H1 (cell line): ENCODE measurements around the gene SPEF1. TPM values are rescaled to one million over a fixed set of nuclear protein-coding genes. Genes with fewer than 3 reads are reported as not detected.

Experiments
- CTCF ChIA-PET: fragments of 300-600 bp; sonication (Branson Sonifier 250); formaldehyde crosslinking; loops from one replicate; lab custom pipeline; 2021; ENCODE audit not compliant: partially characterized antibody; lab: Charles Lee
- POLR2A ChIA-PET: fragments of 300-600 bp; sonication (Branson Sonifier 250); formaldehyde crosslinking; loops from one replicate; lab custom pipeline; 2021; ENCODE audit warnings: inconsistent platforms; ENCODE audit not compliant: partially characterized antibody; lab: Charles Lee
- DNase-seq, 2 experiments: peaks; one replicate each; pipeline versions ENCODE4 v3.0.0 to v3.0.0-alpha.2; 2010 to 2022; ENCODE audit warnings: low spot score in 2 of 2, low read depth in 1 of 2, mixed read lengths in 1 of 2
- FAIRE-seq: peaks from 2 replicates; lab custom pipeline; 2011; peaks lifted over from hg19 to GRCh38; lab: Jason Lieb, UNC
- H2AFZ ChIP-seq: 2 replicates; pipeline ENCODE4 v1.8.1; 2012; ENCODE audit warnings: low read length, inconsistent platforms
- H2AK5ac ChIP-seq: 2 replicates; pipeline ENCODE4 v1.6.1; 2013; ENCODE audit warnings: low read depth, low read length
- H2BK120ac ChIP-seq: replicated peaks from 2 replicates; pipeline ENCODE3; 2013; ENCODE audit warnings: low read depth, low read length, inconsistent platforms
- H2BK12ac ChIP-seq: 2 replicates; pipeline ENCODE4 v1.6.1; 2013; ENCODE audit warnings: low read depth, low read length
- H2BK15ac ChIP-seq: 2 replicates; pipeline ENCODE4 v1.6.1; 2013; ENCODE audit warnings: low read length
- H2BK20ac ChIP-seq: 2 replicates; pipeline ENCODE4 v1.6.1; 2013; ENCODE audit warnings: low read length
- H2BK5ac ChIP-seq: 2 replicates; pipeline ENCODE4 v1.6.1; 2013; ENCODE audit warnings: low read depth, low read length
- H3K14ac ChIP-seq: 2 replicates; pipeline ENCODE4 v1.6.1; 2013; ENCODE audit warnings: inconsistent platforms; ENCODE audit not compliant: insufficient read length
- H3K18ac ChIP-seq: 2 replicates; pipeline ENCODE4 v1.6.1; 2013; ENCODE audit warnings: low read length; ENCODE audit errors: extremely low read depth
- H3K23ac ChIP-seq: 2 replicates; pipeline ENCODE4 v1.6.1; 2013; ENCODE audit warnings: inconsistent platforms; ENCODE audit not compliant: insufficient read length
- H3K23me2 ChIP-seq: 2 replicates; pipeline ENCODE4 v1.6.1; 2013; ENCODE audit warnings: low read depth, low read length
- H3K27ac ChIP-seq: 2 replicates; pipeline ENCODE4 v1.6.1; 2011; ENCODE audit warnings: low read depth, low read length, inconsistent platforms
- H3K27me3 ChIP-seq, 4 experiments: replicated peaks in 1 of 4; 1 replicate in 1 of 4; 2 replicates in 3 of 4; pipeline versions ENCODE4 v1.6.1 to v1.8.1; 2011 to 2013; ENCODE audit warnings: low read length in 3 of 4, mild to moderate bottlenecking in 3 of 4, inconsistent platforms in 2 of 4, mixed read lengths in 2 of 4, moderate library complexity in 1 of 4; ENCODE audit not compliant: control insufficient read depth in 3 of 4, insufficient read depth in 3 of 4; ENCODE audit errors: extremely low read depth in 1 of 4
- H3K36me3 ChIP-seq, 4 experiments: 2 replicates each; pipeline versions ENCODE4 v1.6.1 to v1.8.1; 2011 to 2013; ENCODE audit warnings: mild to moderate bottlenecking in 4 of 4, low read length in 3 of 4, moderate library complexity in 2 of 4, control low read depth in 1 of 4, inconsistent platforms in 1 of 4; ENCODE audit not compliant: insufficient read depth in 4 of 4, control insufficient read depth in 2 of 4
- H3K4ac ChIP-seq: replicated peaks from 2 replicates; pipeline ENCODE3; 2013; ENCODE audit warnings: low read length, low read depth, mixed read lengths, inconsistent platforms; ENCODE audit not compliant: insufficient read length
- H3K4me1 ChIP-seq, 4 experiments: replicated peaks in 1 of 4; 1 replicate in 1 of 4; 2 replicates in 3 of 4; pipeline versions ENCODE4 v1.6.1 to v1.8.1; 2011 to 2013; ENCODE audit warnings: low read length in 3 of 4, inconsistent platforms in 2 of 4, mixed read lengths in 1 of 4; ENCODE audit not compliant: insufficient read depth in 4 of 4, control insufficient read depth in 3 of 4
- H3K4me2 ChIP-seq, 2 experiments: 2 replicates each; pipeline versions ENCODE4 v1.6.1 to v1.8.1; 2011 to 2013; ENCODE audit warnings: low read depth in 2 of 2, low read length in 2 of 2, control low read depth in 1 of 2, inconsistent platforms in 1 of 2, mild to moderate bottlenecking in 1 of 2; ENCODE audit not compliant: insufficient read depth in 1 of 2
- H3K4me3 ChIP-seq, 4 experiments: fragments of 200-600, 300-600 bp in 1 of 4; sonication (generic), shearing (Covaris generic), sonication (Bioruptor Twin) in 1 of 4; 2 replicates each; pipeline versions ENCODE4 v1.5.1 to v1.8.1; 2011 to 2016; ENCODE audit warnings: low read length in 4 of 4, low read depth in 3 of 4, control low read depth in 2 of 4, inconsistent platforms in 2 of 4, mild to moderate bottlenecking in 2 of 4, mixed read lengths in 1 of 4, moderate library complexity in 1 of 4; ENCODE audit not compliant: insufficient read depth in 2 of 4; ENCODE audit errors: extremely low read depth in 1 of 4
- H3K56ac ChIP-seq: replicated peaks from 2 replicates; pipeline ENCODE3; 2013; ENCODE audit warnings: low read depth, mild to moderate bottlenecking, mixed read lengths, low read length, inconsistent platforms; ENCODE audit not compliant: insufficient read length
- H3K79me1 ChIP-seq: 2 replicates; pipeline ENCODE4 v1.6.1; 2013; ENCODE audit warnings: low read depth, low read length, control low read depth
- H3K79me2 ChIP-seq, 2 experiments: 2 replicates each; pipeline versions ENCODE4 v1.6.1 to v1.8.1; 2012 to 2013; ENCODE audit warnings: low read length in 2 of 2, mild to moderate bottlenecking in 2 of 2, inconsistent platforms in 1 of 2; ENCODE audit not compliant: insufficient read depth in 2 of 2, control insufficient read depth in 1 of 2
- H3K9ac ChIP-seq, 4 experiments: replicated peaks in 1 of 4; 1 replicate in 1 of 4; 2 replicates in 3 of 4; pipeline versions ENCODE4 v1.6.1 to v1.8.1; 2011 to 2013; ENCODE audit warnings: low read depth in 3 of 4, low read length in 3 of 4, control low read depth in 2 of 4, mild to moderate bottlenecking in 2 of 4, moderate library complexity in 2 of 4, inconsistent platforms in 1 of 4; ENCODE audit errors: extremely low read depth in 1 of 4
- H3K9me3 ChIP-seq, 2 experiments: 2 replicates each; pipeline versions ENCODE4 v1.6.1 to v1.8.1; 2012 to 2013; ENCODE audit warnings: mild to moderate bottlenecking in 2 of 2, moderate library complexity in 2 of 2, control low read depth in 1 of 2, inconsistent platforms in 1 of 2, low read depth in 1 of 2, low read length in 1 of 2, mixed read lengths in 1 of 2; ENCODE audit not compliant: insufficient read depth in 2 of 2
- H4K20me1 ChIP-seq, 2 experiments: replicated peaks in 1 of 2; 2 replicates each; pipeline versions ENCODE3 to v1.8.1; 2011 to 2013; ENCODE audit warnings: inconsistent platforms in 2 of 2, low read length in 2 of 2, mild to moderate bottlenecking in 1 of 2; ENCODE audit not compliant: insufficient read depth in 2 of 2, control insufficient read depth in 1 of 2
- H4K5ac ChIP-seq: 2 replicates; pipeline ENCODE4 v1.6.1; 2013; ENCODE audit warnings: low read length, low read depth, mixed read lengths, inconsistent platforms; ENCODE audit not compliant: insufficient read length
- H4K8ac ChIP-seq: 2 replicates; pipeline ENCODE4 v1.8.0; 2013; ENCODE audit warnings: mild to moderate bottlenecking, moderate library complexity, low read length, inconsistent platforms; ENCODE audit not compliant: insufficient read depth; ENCODE audit errors: extremely low read depth
- H4K91ac ChIP-seq: replicated peaks from 2 replicates; pipeline ENCODE3; 2013; ENCODE audit warnings: low read length, mixed read lengths, inconsistent platforms; ENCODE audit not compliant: insufficient read length
- ATF2 ChIP-seq: IDR thresholded peaks from 2 replicates; pipeline ENCODE4 v1.6.1; 2012; ENCODE audit warnings: low read length, inconsistent platforms
- EP300 ChIP-seq, 2 experiments: IDR thresholded peaks; 1 replicate in 1 of 2; 2 replicates in 1 of 2; pipeline ENCODE4 v1.6.1; 2011 to 2012; ENCODE audit warnings: low read depth in 2 of 2, low read length in 2 of 2, mild to moderate bottlenecking in 2 of 2, borderline replicate concordance in 1 of 2, inconsistent platforms in 1 of 2, moderate library complexity in 1 of 2
- RBBP5 ChIP-seq: IDR thresholded peaks from 2 replicates; pipeline ENCODE4 v1.7.1; 2012; ENCODE audit warnings: low read depth, mild to moderate bottlenecking, inconsistent platforms, low read length, moderate library complexity, borderline replicate concordance
- USF2 ChIP-seq: IDR thresholded peaks from 2 replicates; pipeline ENCODE4 v1.6.1; 2011; ENCODE audit warnings: low read length, improper control_type of control experiment
- WGBS, 2 experiments: shearing (Covaris generic) in 1 of 2; methylation state at CpG; one replicate each; pipeline versions ENCODE4 v1.1.6 to v1.1.7; 2013 to 2015; ENCODE audit warnings: low lambda C conversion rate in 2 of 2, mixed read lengths in 2 of 2, inconsistent platforms in 1 of 2, low coverage in 1 of 2, missing lambda C conversion rate in 1 of 2; ENCODE audit not compliant: insufficient replicate concordance in 2 of 2, insufficient coverage in 1 of 2, insufficient read length in 1 of 2; ENCODE audit errors: extremely low coverage in 1 of 2, missing lambda C conversion rate in 1 of 2; 5-methylcytosine and 5-hydroxymethylcytosine counted together
- polyA plus RNA-seq, 7 experiments: library from polyadenylated mRNA; depleted of rRNA in 3 of 7; stranded (reverse) in 5 of 7; unstranded in 2 of 7; fragments of >200 nt in 5 of 7; fragments of 200-250 nt in 2 of 7; gene quantifications; 1 replicate in 5 of 7; 2 replicates in 1 of 7; 4 replicates in 1 of 7; pipeline versions ENCODE4 v1.2.1 to v1.2.3, GENCODE V29; 2011 to 2013; ENCODE audit warnings: missing spikeins in 2 of 7, mixed read lengths in 2 of 7
- total RNA-seq: library from RNA; stranded (reverse); fragmentation: NEBNext Ultra II Directional; extraction: Animal tissue kit (Norgen Biotek cat#: 25700); gene quantifications from 2 replicates; pipeline ENCODE4 v1.2.1, GENCODE V29; 2021

SPEF1 gene
- total and polyA plus RNA-seq, 2 of the 8 experiments (the other 6 are each of a cell fraction or from before 2014, with no cell fraction given): 0.51 to 0.71 TPM

GRCh38 chr20:3744037-3744436, 37.2 kb downstream of the SPEF1 start:
- Histone ChIP-seq H3K4me1 (peaks cover 0 to 21% (median 16%) of the 10 kb centered on the region in 4 experiments; a peak in 6 of 7 replicates), H2BK20ac (no peak overlapping the region), H2BK5ac (no peak overlapping the region), H2AFZ (no peak overlapping the region), H3K23ac (no peak overlapping the region), H3K79me2 (no peaks in the 10 kb centered on the region), H3K27me3 (peaks cover 0 to 6% (median 5%) of the 10 kb centered on the region in 4 experiments; a peak in 3 of 7 replicates), H3K4ac (no peak overlapping the region), H3K4me2 (peak overlapping the region in 1 of 2 experiments; percentile 79; a peak in 1 of 4 replicates), H2BK120ac (no peak overlapping the region), H4K5ac (no peak overlapping the region), H3K4me3 (no peak overlapping the region), H3K36me3 (no peaks in the 10 kb centered on the region), H2AK5ac (peak overlapping the region; percentile 54; the same call in 1 of the 2 replicates), H3K27ac (no peak overlapping the region), H3K79me1 (no peaks in the 10 kb centered on the region), H3K23me2 (peaks cover 6% of the 10 kb centered on the region; the same call in 1 of the 2 replicates), H3K9me3 (no peaks in the 10 kb centered on the region), H2BK12ac (no peak overlapping the region), H4K91ac (no peak overlapping the region), H2BK15ac (no peak overlapping the region), H3K56ac (no peak overlapping the region), H3K14ac (no peak overlapping the region), H3K18ac (no peak overlapping the region), H4K8ac (no peak overlapping the region), H3K9ac (no peak overlapping the region), H4K20me1 (no peaks in the 10 kb centered on the region)
- FAIRE-seq (no peak), DNase-seq (no peak)
- no peak for TF ChIP-seq USF2
- TF ChIP-seq RBBP5: no peak
- TF ChIP-seq ATF2: no peak
- no peak for TF ChIP-seq EP300 (IDR thresholded peaks at IDR 0.05; ENCODE audit: borderline replicate concordance in 1 of 2, low read depth in 2 of 2, low read length in 2 of 2)
- WGBS, 2 experiments: 90% methylated on average over 1 of the region's 1 CpG; no CpG with 5 or more reads in 1 of the 2 experiments
- ChIA-PET CTCF (interaction anchor here (0.9 to 18.6 kb wide), 7 partner anchors 12 to 68 kb away, joined by 3 to 308 read pairs (median 4); partner anchors contain the start of genes ADISSP, HSPA12B and SIGLEC1), POLR2A (interaction anchor here (0.5 to 3.6 kb wide), 5 partner anchors 9 to 82 kb away, joined by 3 to 13 read pairs (median 5); partner anchors contain the start of gene HSPA12B)
